MM.1S (cell line): ENCODE results near the gene ATAD3B.

Experiments used
- CTCF ChIP-seq: fragments of 300-600 bp; sonication (generic); IDR thresholded peaks from 2 replicates; pipeline ENCODE4 v1.5.1; 2016; ENCODE audit warnings: antibody characterized with exemption, low read length, mixed read lengths
- EZH2 ChIP-seq: fragments of 300-600 bp; sonication (generic); optimal IDR thresholded peaks from 2 replicates; pipeline ENCODE3; 2017; ENCODE audit warnings: low read depth, mild to moderate bottlenecking, antibody characterized with exemption, low read length, mixed read lengths
- EZH2phosphoT487 ChIP-seq: fragments of 300-600 bp; sonication (generic); IDR thresholded peaks from 2 replicates; pipeline ENCODE4 v1.6.1; 2018; ENCODE audit warnings: antibody characterized with exemption, low read length

GRCh38 chr1:1529936-1530335 lies 58.4 kb downstream of the ATAD3B start:
- TF ChIP-seq CTCF (no peak), EZH2 (no peak), EZH2phosphoT487 (no peak)
